GM12878 (cell line): ENCODE results near the gene TDRD9. TPM values are rescaled to one million over a fixed set of nuclear protein-coding genes. Genes with fewer than 3 reads are reported as not detected.

Experiments
- ATAC-seq: fragments of 200-7000 bp; cut with Tn5 transposase; 3 replicates; pipeline ENCODE4 v1.9.1; 2020; ENCODE audit warnings: mild to moderate bottlenecking, moderate library complexity
- BruUV-seq: library from RNA; stranded (reverse); fragments of 400-500 nt; replicated peaks from 2 replicates; lab custom pipeline; 2021; lab: Mats Ljungman, UMichigan
- CTCF ChIA-PET: fragments of 300-600 bp; sonication (Branson Sonifier 250); formaldehyde crosslinking; extraction: SDS; loops from one replicate; lab custom pipeline; 2021; ENCODE audit warnings: inconsistent platforms; lab: Yijun Ruan, JAX
- POLR2A ChIA-PET: fragments of 350-600 bp; formaldehyde crosslinking; extraction: SDS; loops from one replicate; lab custom pipeline; 2021; ENCODE audit warnings: inconsistent platforms; lab: Charles Lee
- RAD21 ChIA-PET: fragments of 300-600 bp; sonication (Branson Sonifier 250); formaldehyde crosslinking; loops from one replicate; lab custom pipeline; 2023; ENCODE audit warnings: antibody characterized with exemption; ENCODE audit not compliant: unreplicated experiment; lab: Charles Lee
- SMC1A ChIA-PET: fragments of 300-600 bp; sonication (Branson Sonifier 250); formaldehyde crosslinking; loops from one replicate; lab custom pipeline; 2023; ENCODE audit not compliant: unreplicated experiment, uncharacterized antibody; lab: Charles Lee
- DNase-seq: peaks from one replicate; pipeline ENCODE4 v3.0.0-alpha.2; 2011; ENCODE audit warnings: low read depth, low spot score
- FAIRE-seq: peaks from 3 replicates; lab custom pipeline; 2011; peaks lifted over from hg19 to GRCh38; lab: Jason Lieb, UNC
- H2AFZ ChIP-seq: 2 replicates; pipeline ENCODE4 v1.6.0; 2011; ENCODE audit warnings: low read depth, low read length, control low read depth; ENCODE audit not compliant: control insufficient read depth
- H3K27ac ChIP-seq: 2 replicates; pipeline ENCODE4 v1.5.1; 2011; ENCODE audit warnings: control low read depth; ENCODE audit not compliant: control insufficient read depth, insufficient read depth
- H3K27me3 ChIP-seq, 2 experiments: replicated peaks in 1 of 2; 2 replicates each; pipeline versions ENCODE4 v1.6.0 to v1.6.1; 2011; ENCODE audit warnings: low read length in 1 of 2; ENCODE audit not compliant: control insufficient read depth in 2 of 2, insufficient read depth in 2 of 2
- H3K36me3 ChIP-seq, 2 experiments: 2 replicates each; pipeline ENCODE4 v1.5.1; 2011; ENCODE audit warnings: low read length in 1 of 2; ENCODE audit not compliant: control insufficient read depth in 2 of 2, insufficient read depth in 2 of 2
- H3K4me1 ChIP-seq: 2 replicates; pipeline ENCODE4 v1.6.1; 2011; ENCODE audit warnings: mild to moderate bottlenecking, low read length, moderate library complexity, mixed read lengths; ENCODE audit not compliant: control insufficient read depth, insufficient read depth
- H3K4me2 ChIP-seq: 2 replicates; pipeline ENCODE4 v1.6.0; 2011; ENCODE audit warnings: control low read depth; ENCODE audit not compliant: control insufficient read depth, insufficient read depth
- H3K4me3 ChIP-seq: fragments of 200-600 bp; sonication (generic); 2 replicates; pipeline ENCODE4 v1.5.1; 2016
- H3K79me2 ChIP-seq: 2 replicates; pipeline ENCODE4 v1.6.0; 2011; ENCODE audit warnings: low read length; ENCODE audit not compliant: control insufficient read depth, insufficient read depth
- H3K9ac ChIP-seq: 2 replicates; pipeline ENCODE4 v1.8.0; 2011; ENCODE audit warnings: low read length, control low read depth, mixed read lengths; ENCODE audit not compliant: control insufficient read depth, insufficient read depth
- H3K9me3 ChIP-seq: replicated peaks from 3 replicates; pipeline ENCODE4 v1.5.1; 2011; ENCODE audit warnings: mild to moderate bottlenecking, low read length; ENCODE audit not compliant: control insufficient read depth, insufficient read depth
- H4K20me1 ChIP-seq: 2 replicates; pipeline ENCODE4 v1.6.0; 2011; ENCODE audit not compliant: control insufficient read depth, insufficient read depth
- BACH1 ChIP-seq: fragments of 450-650 bp; IDR thresholded peaks from 2 replicates; pipeline ENCODE4 v1.6.1; 2017; ENCODE audit warnings: mild to moderate bottlenecking, borderline replicate concordance
- CHD2 ChIP-seq: IDR thresholded peaks from 2 replicates; pipeline ENCODE4 v1.6.1; 2011; ENCODE audit warnings: low read depth, low read length, improper control_type of control experiment, borderline replicate concordance
- EED ChIP-seq: sonication (generic); IDR thresholded peaks from 2 replicates; pipeline ENCODE4 v1.6.1; 2016; ENCODE audit warnings: antibody characterized with exemption, low read depth
- ETV6 ChIP-seq, 2 experiments: fragments of 450-650 bp in 1 of 2; IDR thresholded peaks in 1 of 2; conservative IDR thresholded peaks in 1 of 2; 2 replicates each; pipeline ENCODE4 v1.6.1; 2014; ENCODE audit warnings: antibody characterized with exemption in 1 of 2, borderline replicate concordance in 1 of 2, low read depth in 1 of 2, mild to moderate bottlenecking in 1 of 2, moderate library complexity in 1 of 2
- HDAC2 ChIP-seq: fragments of 200-600 bp; sonication (generic); IDR thresholded peaks from 2 replicates; pipeline ENCODE4 v1.6.1; 2017
- KDM1A ChIP-seq: fragments of 200-600 bp; sonication (generic); IDR thresholded peaks from 2 replicates; pipeline ENCODE4 v1.6.1; 2016; ENCODE audit warnings: borderline replicate concordance
- MYC ChIP-seq: IDR thresholded peaks from 2 replicates; pipeline ENCODE4 v1.6.1; 2011; ENCODE audit warnings: mild to moderate bottlenecking, low read length, moderate library complexity, inconsistent platforms; ENCODE audit not compliant: insufficient read depth, insufficient replicate concordance, insufficient read length, severe bottlenecking
- NBN ChIP-seq: fragments of 450-650 bp; IDR thresholded peaks from 2 replicates; pipeline ENCODE4 v1.6.1; 2016
- NR2C2 ChIP-seq: IDR thresholded peaks from 2 replicates; pipeline ENCODE4 v1.6.1; 2011; ENCODE audit warnings: borderline replicate concordance, low read depth; ENCODE audit not compliant: control insufficient read depth, insufficient read length
- SMAD1 ChIP-seq: fragments of 450-650 bp; IDR thresholded peaks from 2 replicates; pipeline ENCODE4 v1.6.1; 2018; ENCODE audit warnings: mild to moderate bottlenecking, low read depth; ENCODE audit not compliant: partially characterized antibody
- SMC3 ChIP-seq: IDR thresholded peaks from 2 replicates; pipeline ENCODE4 v1.6.1; 2011; ENCODE audit warnings: low read length, improper control_type of control experiment, borderline replicate concordance
- WGBS: methylation state at CpG from one replicate; pipeline ENCODE4 v1.1.6; 2016; ENCODE audit warnings: low lambda C conversion rate; ENCODE audit not compliant: insufficient replicate concordance, insufficient coverage; ENCODE audit errors: missing lambda C conversion rate; 5-methylcytosine and 5-hydroxymethylcytosine counted together
- in situ Hi-C: fragments of 300-500 bp; cut with MboI; formaldehyde crosslinking; loops from 9 replicates; pipeline ENCODE4 v1.14.3; 2018; ENCODE audit warnings: mixed read lengths
- intact Hi-C: fragments of 100-400 bp; cut with micrococcal nuclease; formaldehyde crosslinking; loops from one replicate; pipeline ENCODE4 v1.14.2; 2022; ENCODE audit not compliant: unreplicated experiment
- polyA plus RNA-seq, 11 experiments: library from polyadenylated mRNA; depleted of rRNA in 4 of 11; unstranded in 6 of 11; stranded (reverse) in 5 of 11; fragments of >200 nt; fragmentation: Nextera tagmentation in 4 of 11; fragmentation: Illumina TruSeq in 1 of 11; extraction: Ambion mirVana in 4 of 11; extraction: Trizol in 1 of 11; gene quantifications; 1 replicate in 1 of 11; 2 replicates in 10 of 11; pipeline versions ENCODE4 v1.2.1 to v1.2.3, GENCODE V29; 2011 to 2016; ENCODE audit warnings: inconsistent platforms in 2 of 11, missing spikeins in 2 of 11, low read depth in 1 of 11
- total RNA-seq, 4 experiments: library from RNA; depleted of rRNA in 3 of 4; stranded (reverse); fragments of >200 nt in 3 of 4; fragmentation: Illumina TruSeq in 1 of 4; extraction: Trizol in 1 of 4; gene quantifications; 2 replicates each; pipeline versions ENCODE4 v1.2.1 to v1.2.3, GENCODE V29; 2013 to 2021
- TF ChIP-seq, protein P1 (sequence below): fragments of 450-650 bp; formaldehyde crosslinking; IDR thresholded peaks from 2 replicates; pipeline ENCODE4 v1.4.0; 2020; ENCODE audit warnings: mild to moderate bottlenecking, moderate library complexity

Gene TDRD9
- total and polyA plus RNA-seq, 10 of the 15 experiments (the other 5 are each of a cell fraction or from before 2014, with no cell fraction given), result 0.12 TPM; not detected in 9

DNA sequence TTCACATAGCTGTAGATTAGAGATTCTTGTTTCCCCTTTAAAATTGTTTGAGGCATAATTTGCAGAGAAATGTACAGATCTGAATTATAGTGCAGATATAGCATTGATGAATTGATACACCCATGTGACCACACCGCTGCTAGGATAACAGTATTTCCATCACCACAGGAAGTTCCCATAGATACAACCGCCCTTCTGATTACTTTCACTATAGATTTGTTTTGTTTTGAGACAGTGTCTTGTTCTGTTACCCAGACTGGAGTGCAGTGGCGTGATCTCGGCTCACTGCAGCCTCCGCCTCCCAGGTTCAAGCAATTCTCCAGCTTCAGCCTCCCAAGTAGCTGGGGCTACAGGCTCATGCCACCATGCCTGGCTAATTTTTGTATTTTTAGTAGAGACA, 148.5 kb downstream of the TDRD9 start:
- no peak for ATAC-seq
- in situ Hi-C loops (loop anchor here (5.0 kb wide), 2 partner anchors 61 to 486 kb away; partner anchors contain the start of gene KIF26A), intact Hi-C loops (loop anchor here (2.0 to 5.0 kb wide), 2 partner anchors 146 to 268 kb away; no protein-coding TSS in a partner anchor)
- ChIA-PET CTCF (interaction anchor here (0.9 to 3.7 kb wide), 5 partner anchors 68 to 509 kb away, joined by 3 to 33 read pairs (median 4); no protein-coding TSS in a partner anchor), SMC1A (no interaction called here), RAD21 (interaction anchor here (2.1 kb wide), 1 partner anchor 488 kb away, joined by 11 read pairs; no protein-coding TSS in a partner anchor), POLR2A (no interaction called here)
- H3K4me3 ChIP-seq, result no peak overlapping the region
- no peak for FAIRE-seq
- H3K79me2 ChIP-seq, result no peaks in the 10 kb centered on the region
- no peaks in the 10 kb centered on the region; the same call in 1 of the 2 replicates for H3K4me1 ChIP-seq
- no peak overlapping the region for H2AFZ ChIP-seq
- 4% methylated on average over 5 of the region's 5 CpGs for WGBS
- no TSS peak for BruUV-seq
- H3K27ac ChIP-seq, result no peak overlapping the region
- peaks cover 2% of the 10 kb centered on the region; the same call in 1 of the 3 replicates for H3K9me3 ChIP-seq
- H3K27me3 ChIP-seq, result no peaks in the 10 kb centered on the region
- no peak overlapping the region for H3K9ac ChIP-seq
- TF ChIP-seq CHD2 (no peak), ETV6 (conservative IDR thresholded peaks at IDR 0.05 in 1 of 2, IDR thresholded peaks at IDR 0.05 in 1 of 2; ENCODE audit: borderline replicate concordance in 1 of 2, low read depth in 1 of 2) (no peak), SMAD1 (no peak), EED (no peak), NR2C2 (no peak), NBN (no peak), BACH1 (no peak), HDAC2 (no peak), SMC3 (no peak), KDM1A (no peak), MYC (no peak)
- TF ChIP-seq, protein P1, sequence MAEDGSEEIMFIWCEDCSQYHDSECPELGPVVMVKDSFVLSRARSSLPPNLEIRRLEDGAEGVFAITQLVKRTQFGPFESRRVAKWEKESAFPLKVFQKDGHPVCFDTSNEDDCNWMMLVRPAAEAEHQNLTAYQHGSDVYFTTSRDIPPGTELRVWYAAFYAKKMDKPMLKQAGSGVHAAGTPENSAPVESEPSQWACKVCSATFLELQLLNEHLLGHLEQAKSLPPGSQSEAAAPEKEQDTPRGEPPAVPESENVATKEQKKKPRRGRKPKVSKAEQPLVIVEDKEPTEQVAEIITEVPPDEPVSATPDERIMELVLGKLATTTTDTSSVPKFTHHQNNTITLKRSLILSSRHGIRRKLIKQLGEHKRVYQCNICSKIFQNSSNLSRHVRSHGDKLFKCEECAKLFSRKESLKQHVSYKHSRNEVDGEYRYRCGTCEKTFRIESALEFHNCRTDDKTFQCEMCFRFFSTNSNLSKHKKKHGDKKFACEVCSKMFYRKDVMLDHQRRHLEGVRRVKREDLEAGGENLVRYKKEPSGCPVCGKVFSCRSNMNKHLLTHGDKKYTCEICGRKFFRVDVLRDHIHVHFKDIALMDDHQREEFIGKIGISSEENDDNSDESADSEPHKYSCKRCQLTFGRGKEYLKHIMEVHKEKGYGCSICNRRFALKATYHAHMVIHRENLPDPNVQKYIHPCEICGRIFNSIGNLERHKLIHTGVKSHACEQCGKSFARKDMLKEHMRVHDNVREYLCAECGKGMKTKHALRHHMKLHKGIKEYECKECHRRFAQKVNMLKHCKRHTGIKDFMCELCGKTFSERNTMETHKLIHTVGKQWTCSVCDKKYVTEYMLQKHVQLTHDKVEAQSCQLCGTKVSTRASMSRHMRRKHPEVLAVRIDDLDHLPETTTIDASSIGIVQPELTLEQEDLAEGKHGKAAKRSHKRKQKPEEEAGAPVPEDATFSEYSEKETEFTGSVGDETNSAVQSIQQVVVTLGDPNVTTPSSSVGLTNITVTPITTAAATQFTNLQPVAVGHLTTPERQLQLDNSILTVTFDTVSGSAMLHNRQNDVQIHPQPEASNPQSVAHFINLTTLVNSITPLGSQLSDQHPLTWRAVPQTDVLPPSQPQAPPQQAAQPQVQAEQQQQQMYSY (CRISPR knock-in tag), result no peak
- no peaks in the 10 kb centered on the region for H4K20me1 ChIP-seq
- H3K4me2 ChIP-seq, result no peak overlapping the region
- no peaks in the 10 kb centered on the region for H3K36me3 ChIP-seq
- no peak for DNase-seq
